Pons (tissue), 1 donor: ENCODE measurements around the gene BMP5.
A peak's percentile ranks its signal among the peaks of the same experiment; 100 is the strongest.

ENCODE experiments used
- DNase-seq: peaks from one replicate; pipeline ENCODE4 v3.0.0-alpha.2; 2016; ENCODE audit warnings: low spot score

BMP5 gene

DNA sequence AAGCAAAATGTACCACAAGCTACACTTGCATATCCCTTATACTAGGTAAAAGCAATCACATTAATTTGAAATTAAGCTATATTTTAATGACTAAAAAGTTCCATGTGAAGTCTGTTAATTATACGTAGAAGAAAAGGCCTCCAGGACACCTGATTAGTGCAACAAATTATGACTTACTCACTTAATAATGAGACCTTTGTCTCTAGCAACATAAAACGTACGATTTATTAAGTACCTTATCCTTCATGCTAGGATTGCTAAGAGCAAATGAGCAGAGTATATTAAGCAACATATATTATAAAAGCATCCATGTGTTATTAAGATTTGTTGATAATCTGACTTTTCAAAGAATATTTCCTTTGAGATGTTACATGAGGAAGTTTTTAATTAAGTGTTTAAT, 2.5 kb downstream of the BMP5 start:
- no peak for DNase-seq

DNA sequence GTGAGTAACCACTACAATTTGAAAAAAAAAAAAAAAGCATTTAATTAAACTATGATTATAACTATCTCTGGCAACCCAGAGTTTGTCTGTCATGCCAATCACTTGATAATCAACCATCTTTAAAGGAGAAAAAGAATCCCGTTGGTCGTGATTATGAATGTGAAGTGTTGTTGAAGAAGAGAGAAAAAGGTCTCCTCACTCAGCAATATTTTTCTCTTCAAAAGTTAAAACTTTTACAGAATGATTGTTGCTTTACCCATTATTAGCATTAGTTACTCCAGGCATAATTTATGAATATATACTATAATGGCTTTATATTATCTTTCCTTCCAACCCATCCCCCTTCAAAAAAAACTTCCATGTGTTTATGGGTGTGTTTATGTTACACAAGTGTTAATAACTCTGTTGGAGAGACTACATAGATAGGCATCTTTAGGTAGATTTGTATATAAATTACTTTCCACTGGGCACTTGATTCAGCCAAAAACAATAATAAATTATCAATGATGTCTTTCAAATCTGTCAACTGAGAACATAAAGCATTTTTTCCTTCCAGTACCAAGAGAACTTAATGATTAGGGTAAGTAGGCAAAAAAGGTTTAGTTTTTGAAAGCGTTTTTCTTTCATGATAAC, 5.1 kb downstream of the BMP5 start:
- DNase-seq: no peak

DNA sequence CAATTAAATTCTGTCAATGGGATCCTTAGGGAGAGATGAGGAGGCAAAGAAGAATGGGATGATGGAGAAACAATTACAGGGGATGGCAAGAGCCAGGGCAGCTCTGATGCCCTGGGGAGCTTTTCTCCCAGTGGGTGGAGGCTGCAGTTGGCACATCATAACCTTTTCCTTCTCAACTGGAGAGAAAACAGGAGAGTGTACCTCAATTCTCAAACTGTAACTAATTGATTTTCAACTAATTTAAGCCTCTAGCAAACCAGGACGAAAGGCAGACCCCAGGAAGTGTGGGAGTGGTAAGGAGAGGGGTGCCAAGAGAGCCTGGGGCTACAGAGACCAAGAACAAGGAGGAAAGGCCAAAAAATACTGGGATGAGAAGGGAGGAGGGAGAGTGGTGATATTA, 5.7 kb downstream of the BMP5 start:
- no peak for DNase-seq

DNA sequence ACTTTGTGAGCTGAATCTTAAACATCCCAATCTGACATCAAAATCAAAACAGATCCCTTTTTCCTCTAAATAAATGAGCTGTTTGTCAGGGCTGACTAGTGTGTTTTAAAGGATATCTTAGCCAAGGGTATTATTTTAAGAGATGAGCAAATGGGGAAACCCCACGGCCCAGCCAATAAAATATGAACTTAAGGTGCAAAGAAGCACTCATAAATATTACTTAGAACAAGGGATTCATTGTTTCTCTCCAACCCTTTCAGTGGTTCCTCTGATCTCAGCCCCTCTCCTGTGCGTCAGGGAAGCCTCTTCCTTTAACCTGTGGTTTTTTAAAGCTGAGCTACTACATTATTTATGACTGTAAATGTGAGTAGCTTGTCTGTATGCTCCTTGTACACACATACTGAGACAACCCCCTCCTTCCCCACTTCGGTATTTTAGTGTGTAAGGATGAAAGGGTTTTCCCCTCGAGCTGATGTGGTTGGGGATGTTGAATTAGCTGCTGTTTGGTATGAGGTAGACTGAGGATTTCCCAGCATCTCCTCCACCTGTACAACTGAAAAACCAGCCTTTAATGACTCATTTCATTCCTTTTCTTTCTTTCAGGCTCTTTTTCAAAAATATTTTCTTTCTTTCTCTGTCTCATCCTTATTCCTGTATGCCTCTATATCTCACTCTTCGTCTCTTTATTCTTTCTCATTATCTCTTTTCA, 6.5 kb downstream of the BMP5 start:
- no peak for DNase-seq

DNA sequence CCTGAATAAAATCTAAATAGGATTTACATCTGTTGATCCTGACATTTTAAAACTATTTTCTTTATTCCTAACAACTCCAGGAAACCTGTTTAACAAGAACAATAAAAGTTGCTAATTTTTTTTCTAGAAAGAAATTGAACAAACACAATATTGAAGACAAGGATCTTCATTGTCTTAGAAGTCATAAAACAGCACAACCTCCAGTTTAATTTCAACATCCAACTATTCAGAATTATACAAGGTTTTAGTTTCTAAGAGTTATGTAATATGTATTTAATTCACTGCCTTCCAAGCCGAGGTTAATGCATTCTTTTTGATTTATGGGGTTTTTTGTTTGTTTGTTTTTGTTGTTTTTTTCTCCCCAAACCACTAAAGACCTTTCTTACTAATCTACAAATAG, 7.2 kb downstream of the BMP5 start:
- no peak for DNase-seq

DNA sequence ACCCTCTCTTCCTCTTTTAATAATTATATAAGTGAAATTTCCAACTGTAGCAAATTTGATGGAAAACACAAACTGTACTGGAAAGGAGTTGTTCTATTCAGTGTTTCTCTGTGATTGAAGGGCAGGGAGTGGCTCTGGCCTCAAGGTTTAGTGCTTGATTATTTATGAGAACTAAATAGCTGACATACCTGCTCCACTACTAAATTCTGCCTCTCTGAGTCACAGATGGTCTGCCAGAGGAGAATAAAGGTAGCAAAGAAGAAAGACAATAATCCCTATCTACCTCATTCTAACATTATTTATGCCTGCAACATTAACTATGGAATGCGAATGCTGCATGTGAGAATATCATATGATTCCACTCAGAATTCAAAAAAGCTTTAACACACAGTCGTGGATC, 9.3 kb downstream of the BMP5 start:
- no peak for DNase-seq

DNA sequence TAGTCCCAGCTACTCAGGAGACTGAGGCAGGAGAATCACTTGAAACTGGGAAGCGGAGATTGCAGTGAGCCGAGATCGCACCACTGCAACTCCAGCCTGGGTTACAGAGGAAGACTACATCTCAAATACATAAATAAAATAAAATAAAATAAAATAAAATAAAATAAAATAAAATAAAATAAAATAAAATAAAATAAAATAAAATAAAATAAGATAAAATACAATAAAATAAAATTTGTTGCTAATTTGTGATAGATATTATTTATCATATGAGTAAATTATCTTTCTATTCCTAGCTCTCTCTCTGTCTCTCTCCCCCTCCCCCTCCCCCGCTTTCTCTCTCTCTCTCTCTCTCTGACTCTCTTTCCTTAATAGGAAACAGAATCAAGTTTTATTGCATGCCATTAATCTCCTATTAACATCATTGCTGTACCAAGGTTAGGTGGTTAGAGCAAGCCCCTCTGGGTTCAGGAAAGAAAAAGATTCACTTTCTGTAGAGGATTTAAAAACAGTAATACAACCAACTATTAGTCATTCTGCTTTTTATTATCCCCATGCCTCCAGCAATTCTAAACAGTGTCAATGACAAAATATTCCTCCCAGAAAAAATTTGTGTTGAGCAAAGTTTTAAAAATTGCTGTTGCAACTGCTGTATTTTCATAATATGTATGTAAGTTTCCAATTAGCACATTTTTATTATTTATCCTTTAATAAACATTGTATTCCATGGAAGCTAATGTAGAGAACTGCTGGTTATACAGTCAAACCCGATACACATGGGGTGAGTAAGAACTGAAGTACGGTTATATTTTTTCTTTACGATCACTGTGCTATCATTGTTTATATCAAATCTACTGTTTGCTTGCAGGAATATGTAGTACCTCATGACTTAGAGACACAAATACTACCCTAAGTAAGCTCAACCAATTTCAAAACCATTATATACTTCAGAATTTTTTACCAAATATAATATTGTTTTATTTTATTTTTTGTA, 22.1 kb downstream of the BMP5 start:
- no peak for DNase-seq

DNA sequence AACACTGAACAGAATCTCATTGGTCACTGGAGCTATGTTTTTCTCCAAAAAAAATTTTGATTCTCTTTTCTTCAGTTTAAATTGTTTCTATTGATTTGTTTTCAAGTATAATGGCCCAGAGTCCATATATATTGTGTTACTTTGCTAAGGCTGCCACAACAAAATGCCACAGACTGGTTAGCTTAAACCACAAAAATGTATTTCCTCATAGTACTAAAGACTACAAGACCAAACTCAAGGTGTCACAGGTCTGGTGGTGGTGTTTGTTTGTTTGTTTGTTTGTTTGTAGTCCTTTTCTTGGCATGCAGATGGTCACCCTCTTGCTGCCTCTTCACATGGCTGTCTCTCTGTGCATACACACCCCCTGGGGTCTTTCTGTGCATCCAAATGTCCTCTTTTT, 34.0 kb downstream of the BMP5 start:
- no peak for DNase-seq

DNA sequence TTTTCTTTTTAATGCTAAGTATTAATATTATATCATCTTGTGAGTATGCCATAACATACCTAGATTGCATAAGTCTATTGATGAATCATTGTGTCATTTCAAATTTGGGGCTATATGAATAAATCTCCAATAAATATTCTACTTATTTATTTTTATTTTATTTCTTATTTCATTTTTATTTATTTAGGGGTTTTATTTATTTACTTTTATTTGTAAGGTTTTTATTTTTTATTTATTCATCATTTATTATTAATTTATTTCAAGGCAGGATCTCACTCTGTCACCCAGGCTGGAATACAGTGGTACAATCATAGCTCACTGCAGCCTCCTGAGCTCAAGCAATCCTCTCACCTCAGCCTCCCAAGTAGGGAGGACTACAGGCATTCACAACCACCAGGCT, 36.3 kb downstream of the BMP5 start:
- no peak for DNase-seq

DNA sequence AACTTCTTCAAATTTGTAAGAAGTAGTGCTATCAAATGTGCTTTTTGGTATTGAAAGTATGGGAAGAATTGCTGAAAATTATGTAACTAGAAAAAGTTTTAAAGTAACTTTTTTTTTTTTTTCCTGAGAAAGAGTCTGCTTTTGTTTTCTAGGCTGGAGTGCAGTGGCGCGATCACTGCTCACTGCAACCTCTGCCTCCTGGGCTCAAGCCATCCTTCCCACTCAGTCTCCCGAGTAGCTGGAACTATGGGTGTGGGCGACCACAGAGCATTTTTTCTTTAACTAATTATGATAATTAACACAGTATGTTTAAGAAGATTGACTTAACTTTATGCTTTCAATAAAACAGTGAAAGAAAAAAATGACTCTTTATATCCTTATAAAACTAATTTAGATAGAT, 38.4 kb downstream of the BMP5 start:
- DNase-seq: no peak

DNA sequence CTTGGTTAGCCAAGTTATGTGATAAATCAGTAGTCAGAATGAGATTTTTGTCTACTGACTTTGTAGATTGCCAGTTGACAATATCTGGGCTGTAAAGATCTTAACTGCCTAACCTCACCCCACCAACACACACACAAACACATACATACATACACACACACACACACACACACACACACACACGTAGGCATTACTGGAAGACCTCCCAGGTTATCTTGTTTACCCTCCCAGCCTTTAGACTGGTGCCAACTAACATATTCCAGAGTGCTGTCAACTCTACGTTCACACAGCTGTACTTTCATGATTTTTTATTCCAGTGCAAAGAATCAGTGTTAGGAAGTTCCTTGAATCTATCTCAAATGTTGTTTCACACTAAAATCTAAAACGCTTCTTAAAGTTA, 38.9 kb downstream of the BMP5 start:
- no peak for DNase-seq

DNA sequence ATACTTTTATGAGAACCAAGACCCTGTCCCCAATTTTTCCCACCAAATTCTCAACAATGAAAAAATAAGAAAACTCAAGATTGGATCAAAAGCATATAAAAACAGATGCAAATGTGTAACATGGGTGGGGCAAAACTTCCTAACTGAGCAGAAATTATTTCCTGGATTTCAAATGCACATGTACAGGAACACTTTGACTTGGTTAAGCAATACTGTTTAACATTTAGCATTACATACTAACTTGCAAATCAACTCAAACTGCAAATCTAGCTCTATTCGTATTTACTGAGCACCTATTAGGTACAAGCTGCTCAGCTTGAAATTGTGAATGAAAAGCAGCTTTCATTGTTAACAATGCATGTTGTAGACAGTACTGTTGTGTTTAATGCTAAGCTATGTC, 40.2 kb downstream of the BMP5 start:
- DNase-seq: no peak

DNA sequence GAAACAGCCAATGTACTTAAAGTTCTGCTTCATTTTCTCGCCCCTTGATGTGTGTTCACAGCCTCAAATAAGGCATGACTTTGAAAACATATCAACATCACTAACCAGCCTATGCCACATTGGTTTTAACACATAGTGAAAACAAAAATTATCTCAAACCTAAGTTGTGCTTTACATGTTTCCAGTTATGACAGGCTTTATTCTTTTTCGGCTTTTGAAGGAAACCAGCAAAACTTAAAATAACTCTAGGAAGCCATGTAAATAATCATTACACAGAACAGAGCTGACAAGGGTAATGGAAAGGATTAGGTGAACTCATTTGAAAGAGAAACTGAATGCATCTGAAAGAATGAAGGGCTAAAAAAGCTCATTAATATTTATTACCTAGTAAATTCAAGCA, 42.1 kb downstream of the BMP5 start:
- no peak for DNase-seq

DNA sequence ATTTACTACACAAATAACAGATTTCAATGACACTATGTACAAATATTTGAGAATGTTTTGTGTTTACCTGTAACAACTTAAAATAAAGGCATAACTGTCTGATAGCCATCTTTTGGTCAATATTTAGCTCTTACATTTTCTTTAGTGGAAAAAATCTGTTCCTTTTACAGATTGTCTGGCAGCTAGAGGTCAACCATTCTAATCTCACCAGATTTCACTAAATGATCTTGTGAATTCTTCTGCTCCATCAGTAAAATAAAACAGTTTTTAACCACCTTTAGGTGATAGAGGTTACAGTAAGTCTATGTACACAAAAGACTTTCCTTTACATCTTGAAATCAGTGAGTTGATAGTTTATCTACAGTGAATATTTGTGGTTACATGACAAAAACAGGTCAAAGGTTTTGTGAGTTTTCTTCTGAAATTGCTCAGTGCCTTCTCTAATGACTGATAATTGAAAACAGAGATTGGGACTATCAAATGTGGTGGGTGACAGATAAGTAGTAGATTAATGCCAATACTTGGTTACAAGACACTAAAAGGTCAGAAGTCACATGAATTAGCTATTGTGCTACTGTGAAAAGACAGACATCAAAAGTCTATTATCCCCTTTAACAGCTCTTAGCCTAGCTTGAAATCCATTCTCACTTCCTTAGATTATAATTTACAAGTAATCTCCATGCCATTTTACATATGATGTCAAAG, 47.4 kb downstream of the BMP5 start:
- no peak for DNase-seq

DNA sequence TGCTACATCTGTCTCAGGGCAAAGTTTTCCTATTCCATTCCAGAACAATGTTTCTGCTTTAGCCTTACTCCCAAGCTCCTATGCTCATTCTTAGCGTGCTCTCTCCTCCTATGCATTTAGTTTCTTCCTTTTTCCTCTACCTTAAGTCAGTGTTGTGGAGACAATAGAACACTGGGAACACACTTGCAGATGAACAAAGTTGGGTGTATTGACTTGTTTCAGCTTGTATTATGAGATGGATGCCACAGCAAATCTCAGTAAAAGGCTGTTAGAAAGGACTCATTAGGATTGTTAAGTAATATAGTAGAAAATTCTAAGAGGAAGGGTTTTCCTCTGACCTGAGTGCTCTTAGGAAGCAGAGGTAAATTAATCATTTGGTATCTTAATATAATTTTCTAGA, 48.4 kb downstream of the BMP5 start:
- DNase-seq: no peak

DNA sequence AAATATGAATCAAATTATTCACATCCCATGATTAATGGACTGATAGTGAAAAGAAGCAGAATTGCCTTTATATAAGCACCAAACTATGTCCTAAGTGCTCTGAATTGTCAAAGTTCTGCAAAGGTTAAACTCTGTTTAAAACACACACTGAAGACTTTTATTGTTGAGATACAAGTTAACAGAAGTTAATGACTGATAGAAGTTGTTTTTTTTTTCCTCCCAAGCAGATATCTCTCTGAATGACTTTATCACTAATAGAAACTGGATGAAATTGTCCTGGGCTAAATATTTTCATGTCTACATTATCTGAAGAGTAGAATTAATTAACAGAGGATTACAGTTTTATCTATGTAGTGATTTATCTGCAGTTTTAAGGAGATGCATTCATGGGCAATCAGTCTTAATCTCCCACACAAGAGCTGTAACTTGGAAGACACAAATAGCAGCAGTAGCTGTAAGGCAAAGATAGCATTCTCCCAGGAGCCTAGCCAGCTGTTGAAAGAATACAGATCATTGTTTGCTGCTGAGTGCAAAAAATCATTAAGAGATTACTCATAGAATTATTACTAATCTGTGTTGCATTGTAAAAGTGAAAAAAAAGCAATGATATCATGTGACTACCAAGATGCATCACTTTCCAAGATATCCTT, 49.9 kb downstream of the BMP5 start:
- peak; percentile 12 for DNase-seq

DNA sequence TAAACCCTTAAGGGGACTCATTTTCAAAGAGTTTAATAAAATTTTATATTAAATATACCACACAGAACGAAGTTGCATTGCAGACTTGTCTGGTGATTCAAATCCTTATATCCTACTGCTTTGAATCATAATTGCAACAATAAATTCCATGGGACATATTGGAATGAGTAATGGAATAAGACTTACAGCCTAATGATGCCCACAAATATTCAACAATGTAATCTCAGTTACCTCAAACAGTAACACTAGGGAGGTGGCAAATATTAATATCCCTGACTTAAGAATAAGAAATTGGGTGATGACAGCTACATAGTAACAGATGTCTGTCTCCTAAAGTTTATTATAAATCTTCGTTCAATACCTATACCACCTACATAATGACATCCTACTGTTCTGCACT, 52.6 kb downstream of the BMP5 start:
- DNase-seq: no peak

DNA sequence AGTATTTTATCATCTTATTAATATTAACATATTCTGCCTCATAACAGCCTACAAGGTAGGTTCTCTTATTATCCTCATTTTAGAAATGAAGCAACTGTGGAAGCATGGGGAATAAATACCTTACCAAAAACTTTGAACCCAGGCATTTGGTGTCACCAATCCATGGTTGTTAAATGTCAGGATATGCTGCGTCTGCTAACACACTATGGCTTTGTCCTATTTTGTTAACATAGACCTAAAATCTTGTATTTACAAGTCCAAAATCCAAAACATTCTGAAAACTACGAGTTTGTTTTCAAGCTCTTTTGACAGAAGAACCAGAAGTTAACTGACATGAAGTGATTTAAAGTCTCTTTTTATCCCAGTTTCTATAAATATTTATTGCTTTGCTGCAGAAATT, 53.4 kb downstream of the BMP5 start:
- DNase-seq: no peak

DNA sequence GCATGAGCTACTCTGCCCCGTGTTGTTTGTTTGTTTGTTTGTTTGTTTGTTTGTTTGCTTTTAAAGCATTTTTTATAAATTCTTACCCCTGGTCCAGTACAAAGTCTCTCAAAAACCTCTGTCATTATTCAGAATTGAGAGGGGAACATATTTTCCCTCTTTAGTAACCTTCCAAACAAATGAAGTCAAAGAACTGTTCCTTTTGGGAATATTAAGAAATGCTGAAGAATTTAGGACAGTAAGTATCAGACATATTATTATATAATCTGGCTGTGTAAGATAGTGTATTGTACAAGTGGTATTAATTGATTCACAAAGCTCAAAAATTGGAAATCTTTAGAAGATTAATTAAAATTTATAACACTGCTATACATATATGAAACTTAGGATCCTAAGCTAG, 54.7 kb downstream of the BMP5 start:
- no peak for DNase-seq

DNA sequence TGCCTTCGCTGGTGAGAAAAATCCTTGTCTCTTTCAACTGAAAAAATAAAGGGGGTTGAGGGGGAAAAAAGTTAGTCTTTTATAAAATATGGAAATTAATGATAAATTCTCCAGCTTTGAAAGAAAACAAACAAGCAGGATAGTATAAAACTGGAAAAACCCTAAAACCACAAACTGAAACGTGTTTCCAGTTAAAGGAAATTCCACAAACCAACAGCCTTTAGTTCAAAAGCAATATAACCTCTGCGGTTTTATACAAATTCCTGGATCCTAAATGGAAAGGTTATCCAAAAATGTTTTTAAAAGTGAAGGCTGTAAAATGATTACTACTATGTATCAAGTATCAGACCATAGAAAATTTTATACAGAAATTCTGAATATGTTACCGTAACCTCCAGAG, 55.6 kb downstream of the BMP5 start:
- DNase-seq: no peak

DNA sequence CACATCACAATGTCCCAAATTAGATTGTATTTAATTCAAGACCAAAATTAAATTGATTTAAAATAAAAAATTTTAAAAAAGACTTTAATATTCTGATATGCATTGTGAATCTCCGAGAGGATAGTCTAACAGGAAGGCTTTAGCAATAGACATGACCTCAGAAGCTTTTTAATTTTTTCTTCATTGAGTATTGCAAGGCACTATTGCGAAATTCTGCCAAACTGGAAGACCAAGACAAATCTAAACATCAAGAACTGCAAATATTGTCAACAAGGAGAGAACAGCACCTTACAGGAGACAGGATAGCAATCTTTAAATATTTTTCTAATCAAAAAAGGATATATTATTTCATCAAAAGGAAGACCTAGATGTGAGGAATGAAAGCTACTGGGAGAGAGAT, 56.9 kb downstream of the BMP5 start:
- DNase-seq: no peak

DNA sequence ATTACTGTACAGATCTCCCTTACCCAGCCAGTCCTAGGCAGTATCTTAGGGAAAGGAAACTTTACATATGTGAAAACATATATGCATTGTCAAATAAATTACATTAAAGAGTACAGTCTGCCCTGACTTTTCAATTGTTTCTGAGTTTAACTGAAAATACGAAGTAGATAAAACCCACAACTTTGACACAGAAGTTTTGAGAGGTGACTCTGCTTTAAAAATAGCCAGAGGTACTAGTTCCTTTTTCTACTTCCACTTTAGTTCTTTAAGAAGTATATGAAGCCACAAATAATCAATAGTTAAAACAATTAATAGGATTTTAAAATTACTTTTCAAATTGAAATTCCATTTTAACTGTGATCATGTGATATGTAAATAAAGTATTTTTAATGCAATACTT, 62.9 kb downstream of the BMP5 start:
- DNase-seq: no peak
